ENCODE results near the gene PRTN3.

PRTN3 gene

GRCh38 chr19:803686-804418 lies 36.9 kb upstream of the PRTN3 start:
- DNase-seq: peak; percentile 54

- DNase-seq: no peak
Observed at GRCh38 chr19:804419-805165, 36.2 kb upstream of the PRTN3 start.

GRCh38 chr19:805166-805551 lies 35.6 kb upstream of the PRTN3 start:
- DNase-seq: no peak

- peak; percentile 44 for DNase-seq
Observed at GRCh38 chr19:805600-806550, 34.9 kb upstream of the PRTN3 start.

GRCh38 chr19:806815-807421 lies 33.9 kb upstream of the PRTN3 start:
- peak; percentile 78 for DNase-seq

- no peak for DNase-seq
Observed at GRCh38 chr19:807627-808422, 33.0 kb upstream of the PRTN3 start.

- peak; percentile 47 for DNase-seq
Observed at GRCh38 chr19:808423-808775, 32.4 kb upstream of the PRTN3 start.

GRCh38 chr19:810077-810855 lies 30.5 kb upstream of the PRTN3 start:
- peak; percentile 39 for DNase-seq

- DNase-seq: peak; percentile 56
Observed at GRCh38 chr19:810883-811489, 29.8 kb upstream of the PRTN3 start.

GRCh38 chr19:811506-812048 lies 29.2 kb upstream of the PRTN3 start:
- DNase-seq: peak; percentile 75

GRCh38 chr19:812049-812746 lies 28.6 kb upstream of the PRTN3 start:
- DNase-seq: peak; percentile 63

- DNase-seq: peak; percentile 48
Observed at GRCh38 chr19:812747-813218, 28.0 kb upstream of the PRTN3 start.

GRCh38 chr19:813219-814151 lies 27.3 kb upstream of the PRTN3 start:
- peak; percentile 37 for DNase-seq

GRCh38 chr19:814152-815078 lies 26.4 kb upstream of the PRTN3 start:
- DNase-seq: peak; percentile 76

GRCh38 chr19:815079-815774 lies 25.6 kb upstream of the PRTN3 start:
- no peak for DNase-seq

- peak; percentile 42 for DNase-seq
Observed at GRCh38 chr19:815775-816499, 24.9 kb upstream of the PRTN3 start.
